Measurements from ENCODE around the gene GDF10. TPM values are rescaled to one million over a fixed set of nuclear protein-coding genes. Genes with fewer than 3 reads are reported as not detected.
A peak's percentile ranks its signal among the peaks of the same experiment; 100 is the strongest.

GDF10 gene
- total and polyA plus RNA-seq, 5 experiments from 2014 or later, result 0.26 to 0.75 (median 0.67) TPM; not detected in 1

DNA sequence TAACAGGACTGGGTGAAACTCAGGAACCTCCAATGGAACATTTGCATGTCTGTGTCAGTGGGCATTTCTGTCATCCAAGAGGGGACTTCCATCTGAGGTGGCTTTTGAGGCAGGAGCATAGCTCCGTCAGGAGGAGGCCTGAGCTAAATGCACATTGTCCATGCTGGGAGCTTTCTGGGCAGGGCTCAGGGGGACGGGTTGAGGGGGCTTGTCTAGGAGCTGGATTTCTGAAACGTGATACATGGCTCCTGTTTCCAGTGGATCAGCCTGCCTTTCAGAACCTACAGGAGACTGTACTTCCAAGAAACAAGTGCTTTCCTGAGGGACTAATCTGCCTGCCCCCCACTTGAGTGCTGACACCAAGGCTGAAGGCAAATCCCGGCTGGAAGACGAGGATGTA is 40.5 kb upstream of the GDF10 start:
- no peak for DNase-seq
- no peaks in the 10 kb centered on the region for H3K27me3 Mint-ChIP-seq
- peak overlapping the region; percentile 6 to 99 (median 96) for H3K27ac Mint-ChIP-seq
- POLR2A ChIA-PET, result interaction anchor here (1.1 to 2.3 kb wide), 3 partner anchors 17 to 93 kb away, joined by 3 to 13 read pairs (median 4); no protein-coding TSS in a partner anchor
- peaks cover 49 to 96% (median 94%) of the 10 kb centered on the region in 4 donors for H3K4me1 Mint-ChIP-seq
- peak overlapping the region in 2 of 10 donors; percentile 7 to 69 for H3K4me3 Mint-ChIP-seq
- no peaks in the 10 kb centered on the region for H3K36me3 Mint-ChIP-seq
- ATAC-seq, result no peak
- peaks cover 0 to 2% (median 0%) of the 10 kb centered on the region in 9 donors for H3K9me3 Mint-ChIP-seq

DNA sequence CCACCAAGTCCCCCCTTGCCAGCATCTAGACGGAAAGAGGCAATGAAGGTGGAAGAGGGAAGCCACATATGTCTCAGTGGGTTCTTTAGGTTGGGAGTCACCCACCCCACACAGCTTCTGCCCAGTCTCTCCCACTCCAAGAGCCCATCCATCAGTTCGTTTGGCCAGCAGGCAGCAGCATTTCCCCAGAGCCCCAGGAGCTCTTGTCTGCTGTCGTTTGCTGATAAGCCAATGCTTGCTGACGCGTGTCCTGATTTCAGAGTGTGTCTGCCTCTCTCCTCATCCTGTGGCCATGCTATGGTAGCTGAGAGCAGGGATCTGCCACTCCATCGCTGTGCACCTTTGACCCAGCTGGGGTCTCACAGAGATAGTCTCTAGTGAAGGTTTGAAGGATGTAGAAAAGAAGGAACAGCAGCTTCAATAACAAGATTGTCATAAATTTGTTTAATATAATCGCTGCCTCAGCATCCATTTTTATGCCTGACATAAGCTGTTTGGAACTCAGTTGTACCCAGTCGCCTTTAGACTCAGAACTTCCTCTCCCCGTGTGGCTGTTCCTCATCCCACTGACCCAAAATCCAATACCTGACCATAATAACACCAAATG is 39.4 kb upstream of the GDF10 start:
- POLR2A ChIA-PET, result interaction anchor here (1.0 to 2.3 kb wide), 9 partner anchors 14 to 94 kb away, joined by 3 to 13 read pairs (median 4); no protein-coding TSS in a partner anchor
- Mint-ChIP-seq H3K4me3 (peak overlapping the region in 9 of 10 donors; percentile 42 to 83 (median 65)), H3K27ac (peak overlapping the region; percentile 92 to 99 (median 96)), H3K4me1 (peaks cover 46 to 96% (median 94%) of the 10 kb centered on the region in 4 donors), H3K27me3 (no peaks in the 10 kb centered on the region), H3K36me3 (no peaks in the 10 kb centered on the region), H3K9me3 (peaks cover 0 to 6% (median 0%) of the 10 kb centered on the region in 9 donors)
- ATAC-seq, result no peak
- DNase-seq, result peak in 1 of 10 donors; percentile 16

DNA sequence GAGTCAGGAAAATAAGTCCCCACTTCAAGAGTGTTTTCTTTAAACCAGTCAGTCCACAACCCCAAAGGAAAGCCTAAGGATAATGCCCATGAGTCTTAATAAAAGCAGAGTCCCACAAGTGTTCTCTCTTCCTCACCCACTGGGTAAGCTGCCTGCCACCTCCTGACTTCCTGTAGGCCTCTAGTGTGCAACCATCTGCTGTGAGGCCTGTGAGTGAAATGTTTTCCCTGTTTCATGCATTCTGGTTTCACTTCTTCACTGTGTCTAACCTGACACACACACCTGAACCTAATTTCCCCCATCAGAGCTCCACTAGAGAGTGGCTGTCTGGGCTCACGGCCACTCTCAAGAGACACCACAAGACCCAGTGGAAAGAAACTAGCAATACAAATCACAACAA is 38.9 kb upstream of the GDF10 start:
- ATAC-seq (peak; percentile 59 to 76), DNase-seq (peak in 6 of 10 donors; percentile 24 to 59 (median 31))
- Mint-ChIP-seq H3K36me3 (no peaks in the 10 kb centered on the region), H3K27me3 (no peaks in the 10 kb centered on the region), H3K27ac (peak overlapping the region; percentile 92 to 99 (median 96)), H3K4me1 (peaks cover 50 to 96% (median 94%) of the 10 kb centered on the region in 4 donors), H3K4me3 (peak overlapping the region; percentile 13 to 83 (median 64)), H3K9me3 (peaks cover 0 to 6% (median 0%) of the 10 kb centered on the region in 9 donors)
- POLR2A ChIA-PET, result interaction anchor here (1.0 to 2.3 kb wide), 8 partner anchors 15 to 95 kb away, joined by 3 to 13 read pairs (median 4); no protein-coding TSS in a partner anchor

DNA sequence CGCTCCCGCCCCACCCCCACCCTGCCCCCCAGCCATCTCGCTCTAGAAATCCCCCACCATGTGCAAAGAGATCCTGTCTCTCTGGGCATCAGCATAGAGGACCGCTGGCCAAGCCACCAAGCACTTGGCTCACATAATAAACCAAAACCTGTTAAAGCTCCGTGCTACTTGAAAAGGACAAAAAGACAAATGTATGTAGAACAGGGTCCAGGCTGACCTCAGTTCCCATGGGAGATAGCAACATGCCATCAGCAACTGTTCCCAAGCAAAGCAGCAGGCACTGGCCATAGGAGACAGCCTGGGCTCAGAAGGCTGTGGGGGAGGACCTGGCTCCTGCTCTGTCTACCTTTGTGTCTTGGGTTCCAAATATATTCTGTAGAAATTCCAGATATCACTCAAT is 38.4 kb upstream of the GDF10 start:
- H3K9me3 Mint-ChIP-seq, result peaks cover 0 to 6% (median 0%) of the 10 kb centered on the region in 9 donors
- H3K27me3 Mint-ChIP-seq, result no peaks in the 10 kb centered on the region
- H3K36me3 Mint-ChIP-seq, result no peaks in the 10 kb centered on the region
- peak overlapping the region in 9 of 10 donors; percentile 28 to 83 (median 64) for H3K4me3 Mint-ChIP-seq
- POLR2A ChIA-PET, result interaction anchor here (1.0 to 2.3 kb wide), 7 partner anchors 15 to 95 kb away, joined by 3 to 13 read pairs (median 5); no protein-coding TSS in a partner anchor
- peak in 1 of 10 donors; percentile 5 for DNase-seq
- peak overlapping the region; percentile 92 to 99 (median 96) for H3K27ac Mint-ChIP-seq
- H3K4me1 Mint-ChIP-seq, result peaks cover 50 to 96% (median 93%) of the 10 kb centered on the region in 4 donors
- no peak for ATAC-seq

DNA sequence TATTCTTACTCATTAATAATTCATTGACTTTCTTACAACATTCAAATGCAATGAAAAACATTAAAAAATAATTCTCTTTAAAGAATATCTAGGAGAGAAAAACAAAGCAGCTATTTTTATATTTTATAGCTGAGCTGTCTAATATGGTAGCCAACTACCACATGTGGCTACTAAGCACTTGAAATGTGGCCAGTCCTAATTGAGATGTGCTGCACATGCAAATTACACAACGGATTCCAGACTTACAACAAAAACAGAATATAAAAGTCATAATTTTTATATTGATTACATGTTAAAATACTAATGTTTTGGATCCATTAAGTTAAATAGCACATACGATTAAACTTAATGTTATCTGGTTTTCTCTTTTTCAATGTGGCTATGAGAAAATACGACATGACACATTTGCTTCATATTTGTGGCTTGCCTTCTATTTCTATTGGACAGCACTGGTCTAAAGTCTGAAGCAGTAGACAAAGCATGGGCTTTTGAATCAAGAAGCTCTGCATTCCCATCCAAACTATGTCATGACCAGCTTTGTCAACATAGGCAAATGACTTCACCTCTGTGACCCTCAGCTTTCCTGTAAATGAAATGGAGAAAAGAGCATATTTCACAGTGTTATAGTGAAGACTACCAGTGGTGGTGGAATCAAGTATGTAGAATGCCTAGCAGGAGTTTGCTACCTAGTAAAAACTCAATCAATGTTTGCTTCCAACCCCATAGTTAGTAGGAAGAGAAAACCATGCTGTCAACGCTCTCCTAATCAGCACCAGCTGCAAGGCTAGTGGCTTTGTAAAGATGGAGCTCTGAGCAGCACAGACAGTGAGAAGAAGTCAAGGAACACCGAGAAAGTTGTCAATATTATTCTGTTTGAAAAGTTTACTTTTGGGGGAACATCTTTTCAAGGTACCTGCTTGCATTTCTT is 37.1 kb upstream of the GDF10 start:
- DNase-seq (no peak), ATAC-seq (no peak)
- H3K4me1 Mint-ChIP-seq, result peaks cover 49 to 96% (median 88%) of the 10 kb centered on the region in 4 donors
- H3K4me3 Mint-ChIP-seq, result peak overlapping the region in 2 of 10 donors; percentile 18 to 35
- POLR2A ChIA-PET, result interaction anchor here (1.1 to 1.6 kb wide), 2 partner anchors 14 to 16 kb away, joined by 4 to 6 read pairs; no protein-coding TSS in a partner anchor
- H3K36me3 Mint-ChIP-seq, result no peaks in the 10 kb centered on the region
- no peaks in the 10 kb centered on the region for H3K27me3 Mint-ChIP-seq
- H3K9me3 Mint-ChIP-seq, result peaks cover 0 to 4% (median 0%) of the 10 kb centered on the region in 9 donors
- H3K27ac Mint-ChIP-seq, result peak overlapping the region in 5 of 10 donors; percentile 75 to 99 (median 96)

DNA sequence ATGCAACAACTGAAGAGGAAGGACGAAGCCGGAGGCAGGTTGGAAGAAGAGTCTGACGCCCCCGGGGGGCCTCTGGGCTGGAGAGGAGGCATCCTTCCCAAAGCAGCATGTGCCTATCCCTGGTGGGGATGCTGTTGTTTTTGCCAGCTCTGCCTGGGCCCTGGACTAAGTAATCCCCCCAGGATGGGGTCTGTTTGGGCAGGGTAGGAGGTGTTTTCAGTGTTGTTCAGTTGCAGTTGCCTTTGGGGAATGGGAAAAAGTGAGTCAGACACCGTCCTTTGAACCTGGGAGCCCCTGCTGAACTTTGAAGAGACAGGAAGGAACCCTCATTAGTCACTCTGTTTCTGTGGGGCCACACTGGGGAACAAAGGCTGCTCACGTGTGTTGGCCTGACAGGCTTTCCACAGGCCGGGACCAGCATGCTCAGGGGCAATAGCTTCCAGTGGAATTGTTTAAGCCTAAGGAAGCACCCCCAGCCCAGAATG is 35.2 kb upstream of the GDF10 start:
- ATAC-seq, result peak; percentile 61 to 81

DNA sequence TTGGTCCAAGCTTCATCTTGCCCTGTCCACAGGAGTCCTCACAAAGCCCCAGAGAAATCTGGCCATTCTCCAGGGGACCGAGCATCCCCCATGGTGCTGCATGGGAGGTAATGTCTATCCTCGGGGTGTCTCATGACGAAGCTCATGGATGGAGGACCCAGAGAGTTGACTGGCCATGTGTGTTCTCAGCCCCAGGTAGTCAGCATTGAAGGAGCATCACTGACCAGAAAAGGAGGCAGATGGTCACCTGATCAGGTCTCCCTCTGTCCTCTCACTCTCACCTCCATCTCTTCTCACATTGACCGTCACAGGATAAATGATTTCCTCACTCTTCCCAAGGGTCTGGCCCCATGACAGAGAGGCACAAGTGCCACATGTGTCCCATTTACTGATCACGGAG is 33.4 kb upstream of the GDF10 start:
- ATAC-seq (no peak), DNase-seq (peak in 1 of 10 donors; percentile 15)
- H3K27me3 Mint-ChIP-seq, result no peaks in the 10 kb centered on the region
- H3K27ac Mint-ChIP-seq, result peak overlapping the region in 4 of 10 donors; percentile 28 to 79 (median 36)
- H3K36me3 Mint-ChIP-seq, result no peaks in the 10 kb centered on the region
- POLR2A ChIA-PET, result no interaction called here
- H3K4me1 Mint-ChIP-seq, result peaks cover 33 to 75% (median 59%) of the 10 kb centered on the region in 4 donors
- peaks cover 0 to 4% (median 0%) of the 10 kb centered on the region in 9 donors for H3K9me3 Mint-ChIP-seq
- peak overlapping the region in 1 of 10 donors; percentile 7 for H3K4me3 Mint-ChIP-seq

More for the DNA sequence above, 35.2 kb upstream of the GDF10 start:
- POLR2A ChIA-PET, result interaction anchor here (0.8 kb wide), 1 partner anchor 99 kb away, joined by 4 read pairs; no protein-coding TSS in a partner anchor
- DNase-seq, result peak in 8 of 10 donors; percentile 21 to 87 (median 44)
- peak overlapping the region; percentile 12 to 82 (median 57) for H3K4me3 Mint-ChIP-seq
- peaks cover 0 to 4% (median 0%) of the 10 kb centered on the region in 9 donors for H3K9me3 Mint-ChIP-seq
- peaks cover 50 to 92% (median 77%) of the 10 kb centered on the region in 4 donors for H3K4me1 Mint-ChIP-seq
- no peaks in the 10 kb centered on the region for H3K27me3 Mint-ChIP-seq
- H3K36me3 Mint-ChIP-seq, result no peaks in the 10 kb centered on the region
- peak overlapping the region; percentile 10 to 93 (median 88) for H3K27ac Mint-ChIP-seq

DNA sequence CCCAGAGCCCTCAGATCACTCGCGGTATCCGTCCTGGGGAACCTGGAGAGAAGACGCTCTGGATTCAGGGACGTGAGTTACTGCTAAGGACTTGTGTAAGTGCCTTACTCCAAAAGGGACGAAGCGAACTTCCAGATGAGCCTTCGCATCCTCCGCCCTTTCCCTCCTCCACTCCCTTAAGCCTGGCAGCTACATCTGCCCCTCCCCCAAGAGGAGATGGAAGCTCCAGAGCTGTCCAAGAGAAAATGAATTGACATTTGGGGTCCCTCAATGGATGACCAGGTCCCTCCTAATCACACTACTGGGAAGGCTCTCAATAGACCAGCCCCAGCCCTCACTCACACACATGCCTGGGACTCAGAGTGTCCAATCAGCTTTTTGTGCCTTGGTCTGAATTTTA is 31.3 kb upstream of the GDF10 start:
- Mint-ChIP-seq H3K9me3 (peaks cover 0 to 4% (median 0%) of the 10 kb centered on the region in 9 donors), H3K4me3 (no peak overlapping the region), H3K4me1 (peaks cover 24 to 58% (median 42%) of the 10 kb centered on the region in 4 donors), H3K27me3 (no peaks in the 10 kb centered on the region), H3K27ac (peak overlapping the region in 2 of 10 donors; percentile 40 to 58), H3K36me3 (peaks cover 0 to 3% (median 0%) of the 10 kb centered on the region in 3 donors)
- no peak for ATAC-seq
- POLR2A ChIA-PET, result no interaction called here
- no peak for DNase-seq

DNA sequence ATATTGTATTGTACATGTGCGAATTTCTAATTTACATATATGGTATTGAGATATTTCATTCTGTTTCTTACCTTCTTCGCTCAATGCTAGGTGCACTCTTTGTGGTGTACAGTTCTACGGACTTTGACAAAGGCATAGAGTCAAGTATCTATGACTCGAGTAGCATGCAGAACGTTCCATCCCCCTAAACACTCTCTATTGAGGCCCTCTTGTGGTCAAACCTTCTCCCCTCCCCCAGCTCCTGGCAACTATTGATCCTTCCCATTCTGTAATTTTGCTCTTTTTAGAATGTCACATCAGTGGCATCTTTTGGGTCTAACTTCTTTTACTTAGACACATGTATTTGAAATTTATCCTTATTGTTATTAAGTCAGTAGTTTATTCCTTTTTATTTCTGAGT is 30.7 kb upstream of the GDF10 start:
- DNase-seq, result no peak
- Mint-ChIP-seq H3K27ac (peak overlapping the region in 4 of 10 donors; percentile 40 to 63 (median 53)), H3K27me3 (no peaks in the 10 kb centered on the region), H3K36me3 (peaks cover 0 to 3% (median 0%) of the 10 kb centered on the region in 3 donors), H3K9me3 (peaks cover 0 to 4% (median 0%) of the 10 kb centered on the region in 9 donors), H3K4me3 (no peak overlapping the region), H3K4me1 (peaks cover 20 to 52% (median 36%) of the 10 kb centered on the region in 4 donors)
- no peak for ATAC-seq
- POLR2A ChIA-PET, result no interaction called here

DNA sequence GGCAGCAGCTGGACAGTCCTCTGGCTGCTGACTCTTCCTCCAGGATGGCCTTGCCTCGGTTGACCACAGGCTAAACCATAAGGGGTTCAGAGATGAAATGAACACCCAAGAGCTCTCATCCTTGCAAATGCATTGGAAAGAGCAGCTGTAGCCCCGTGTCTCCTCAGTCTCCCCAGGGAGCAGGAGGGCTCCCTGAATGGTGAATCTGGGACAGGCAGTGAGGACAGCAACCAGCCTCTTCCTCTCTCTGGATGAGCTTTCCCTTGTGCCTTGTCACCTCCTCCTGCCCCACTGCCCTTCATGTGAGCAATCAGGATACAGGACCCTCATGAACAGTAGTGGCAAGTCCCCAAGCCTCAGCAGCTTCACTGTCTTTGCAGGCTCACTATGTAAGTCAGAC is 23.9 kb upstream of the GDF10 start:
- H3K4me3 Mint-ChIP-seq, result no peak overlapping the region
- H3K9me3 Mint-ChIP-seq, result no peaks in the 10 kb centered on the region
- peak overlapping the region in 1 of 10 donors; percentile 95 for H3K27ac Mint-ChIP-seq
- ATAC-seq (no peak), DNase-seq (no peak)
- POLR2A ChIA-PET, result interaction anchor here (0.9 to 1.9 kb wide), 3 partner anchors 11 to 16 kb away, joined by 3 to 6 read pairs (median 4); no protein-coding TSS in a partner anchor
- no peaks in the 10 kb centered on the region for H3K27me3 Mint-ChIP-seq
- H3K4me1 Mint-ChIP-seq, result peaks cover 20 to 37% (median 31%) of the 10 kb centered on the region in 4 donors
- H3K36me3 Mint-ChIP-seq, result peaks cover 0 to 3% (median 0%) of the 10 kb centered on the region in 3 donors

DNA sequence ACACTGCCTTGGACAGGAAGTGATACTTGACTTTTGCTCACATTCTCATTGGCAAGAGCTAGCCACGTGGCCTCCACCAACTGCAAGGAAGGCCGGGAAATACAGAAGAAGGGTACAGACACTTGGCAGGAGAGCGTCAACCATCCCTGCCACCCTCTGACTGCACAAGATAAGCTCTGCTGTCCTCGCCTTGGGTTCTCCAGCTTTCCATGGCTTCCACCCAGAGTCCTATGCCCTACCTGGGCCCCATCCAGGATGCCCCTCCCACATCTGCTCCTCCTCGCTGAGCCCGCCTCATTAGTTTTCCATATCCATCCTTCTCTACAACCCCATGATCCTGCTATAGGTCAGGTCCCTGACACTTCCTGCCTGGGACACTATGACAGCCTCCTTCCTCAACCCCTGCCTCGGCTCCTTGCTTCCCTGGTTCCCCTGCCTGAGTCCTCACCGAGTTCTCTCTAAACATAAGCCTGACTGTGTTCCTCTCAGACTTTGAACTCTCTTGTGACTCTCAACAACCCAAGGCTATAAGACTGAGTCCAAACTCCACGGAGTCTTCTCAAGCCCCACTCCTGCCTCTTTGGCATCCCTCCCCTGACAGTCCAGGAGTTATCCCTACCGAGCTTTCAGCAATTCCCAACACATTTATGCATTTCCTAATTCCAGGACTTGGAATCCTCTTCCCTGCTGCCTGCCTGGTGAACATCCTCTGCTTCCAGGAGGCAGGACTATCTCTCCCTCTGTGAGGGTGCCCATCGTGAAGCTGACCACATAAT is 23.2 kb upstream of the GDF10 start:
- peak overlapping the region in 9 of 10 donors; percentile 1 to 78 (median 42) for H3K4me3 Mint-ChIP-seq
- DNase-seq (no peak), ATAC-seq (no peak)
- H3K9me3 Mint-ChIP-seq, result no peaks in the 10 kb centered on the region
- H3K36me3 Mint-ChIP-seq, result peaks cover 0 to 3% (median 0%) of the 10 kb centered on the region in 3 donors
- no peaks in the 10 kb centered on the region for H3K27me3 Mint-ChIP-seq
- H3K4me1 Mint-ChIP-seq, result peaks cover 20 to 42% (median 34%) of the 10 kb centered on the region in 4 donors
- POLR2A ChIA-PET, result interaction anchor here (0.9 to 1.9 kb wide), 5 partner anchors 13 to 35 kb away, joined by 3 to 6 read pairs (median 4); no protein-coding TSS in a partner anchor
- peak overlapping the region in 9 of 10 donors; percentile 31 to 95 (median 81) for H3K27ac Mint-ChIP-seq

Measured in naive thymus-derived CD8-positive, alpha-beta T cell (primary cell).